SK-N-SH (cell line): ENCODE measurements around the gene LDLRAD1. TPM values are rescaled to one million over a fixed set of nuclear protein-coding genes. Genes with fewer than 3 reads are reported as not detected.
"Not testable (repeated sequence)": the region's sequence is repeated elsewhere in the genome, so short reads cannot be mapped to it uniquely, and the experiment has no call there.

ENCODE experiments used
- CTCF ChIA-PET: fragments of 300-600, 350-600 bp; formaldehyde crosslinking; extraction: SDS; loops from one replicate; lab custom pipeline; 2021; lab: Yijun Ruan, JAX
- POLR2A ChIA-PET: fragments of 350-600 bp; sonication (Branson Sonifier 250); formaldehyde crosslinking; extraction: SDS; loops from one replicate; lab custom pipeline; 2020; ENCODE audit warnings: antibody characterized with exemption, inconsistent platforms; lab: Yijun Ruan, JAX
- DNase-seq: peaks from one replicate; pipeline ENCODE4 v3.0.0; 2012
- H2AFZ ChIP-seq: fragments of 200-600 bp; sonication (generic); 2 replicates; pipeline ENCODE4 v1.8.1; 2016; ENCODE audit warnings: antibody characterized with exemption, mild to moderate bottlenecking, low read depth
- H3F3A ChIP-seq: fragments of 200-600 bp; sonication (generic); replicated peaks from 2 replicates; pipeline ENCODE3; 2016; ENCODE audit warnings: antibody characterized with exemption, mild to moderate bottlenecking; ENCODE audit not compliant: insufficient read depth
- H3K27ac ChIP-seq, 2 experiments: fragments of 200-500 bp in 1 of 2; fragments of 200-600 bp in 1 of 2; sonication (Bioruptor generic) in 1 of 2; sonication (generic), shearing (Covaris generic) in 1 of 2; 2 replicates each; pipeline versions ENCODE4 v1.5.1 to v1.6.1; 2014 to 2016; ENCODE audit warnings: low read depth in 2 of 2, inconsistent platforms in 1 of 2, low read length in 1 of 2, mild to moderate bottlenecking in 1 of 2, mixed read lengths in 1 of 2
- H3K27me3 ChIP-seq: fragments of 200-600 bp; sonication (generic), shearing (Covaris generic); 2 replicates; pipeline ENCODE4 v1.6.1; 2016; ENCODE audit warnings: mixed run types; ENCODE audit not compliant: insufficient read depth
- H3K36me3 ChIP-seq, 2 experiments: fragments of 200-500 bp in 1 of 2; fragments of 200-600 bp in 1 of 2; sonication (Bioruptor generic) in 1 of 2; sonication (generic) in 1 of 2; replicated peaks in 1 of 2; 2 replicates each; pipeline versions ENCODE3 to v1.5.1; 2014 to 2016; ENCODE audit warnings: low read length in 1 of 2, mild to moderate bottlenecking in 1 of 2; ENCODE audit not compliant: insufficient read depth in 2 of 2, control insufficient read depth in 1 of 2
- H3K4me1 ChIP-seq, 2 experiments: fragments of 200-500 bp in 1 of 2; fragments of 200-600 bp in 1 of 2; sonication (Bioruptor generic) in 1 of 2; sonication (generic), shearing (Covaris generic) in 1 of 2; 2 replicates each; pipeline versions ENCODE4 v1.5.1 to v1.6.1; 2014 to 2016; ENCODE audit warnings: low read depth in 1 of 2, low read length in 1 of 2, mixed run types in 1 of 2; ENCODE audit not compliant: insufficient read depth in 2 of 2, control insufficient read depth in 1 of 2
- H3K4me2 ChIP-seq: fragments of 200-600 bp; sonication (generic), shearing (Covaris generic); 2 replicates; pipeline ENCODE4 v1.6.1; 2017; ENCODE audit warnings: mixed run types
- H3K4me3 ChIP-seq, 2 experiments: fragments of 200-500 bp in 1 of 2; fragments of 200-600 bp in 1 of 2; sonication (Bioruptor generic) in 1 of 2; sonication (generic), shearing (Covaris generic) in 1 of 2; 2 replicates each; pipeline versions ENCODE4 v1.5.1 to v1.8.1; 2014 to 2016; ENCODE audit warnings: low read depth in 2 of 2, inconsistent platforms in 1 of 2, low read length in 1 of 2, mild to moderate bottlenecking in 1 of 2, mixed read lengths in 1 of 2, moderate library complexity in 1 of 2
- H3K79me2 ChIP-seq: fragments of 200-600 bp; sonication (generic); 2 replicates; pipeline ENCODE4 v1.8.1; 2017; ENCODE audit warnings: mild to moderate bottlenecking; ENCODE audit not compliant: insufficient read depth
- H3K9ac ChIP-seq: fragments of 200-600 bp; sonication (generic); 2 replicates; pipeline ENCODE4 v1.6.1; 2017; ENCODE audit warnings: mixed run types
- H3K9me2 ChIP-seq: fragments of 200-600 bp; sonication (generic); 2 replicates; pipeline ENCODE4 v1.6.1; 2017; ENCODE audit warnings: mixed run types
- H3K9me3 ChIP-seq: fragments of 200-600 bp; sonication (generic); 2 replicates; pipeline ENCODE4 v1.6.1; 2017; ENCODE audit warnings: mixed run types, mild to moderate bottlenecking, moderate library complexity
- H4K20me1 ChIP-seq: fragments of 200-600 bp; sonication (generic); 2 replicates; pipeline ENCODE4 v1.6.1; 2017; ENCODE audit warnings: mild to moderate bottlenecking, mixed run types; ENCODE audit not compliant: insufficient read depth
- EP300 ChIP-seq, 2 experiments: IDR thresholded peaks; 2 replicates each; pipeline versions ENCODE4 v1.4.0 to v1.6.1; 2012; ENCODE audit warnings: borderline replicate concordance in 1 of 2, low read depth in 1 of 2, low read length in 1 of 2
- EZH2phosphoT487 ChIP-seq: fragments of 200-600 bp; sonication (generic); IDR thresholded peaks from 2 replicates; pipeline ENCODE4 v1.6.1; 2017; ENCODE audit warnings: low read depth, mixed run types, mild to moderate bottlenecking, antibody characterized with exemption, moderate library complexity, borderline replicate concordance
- FOXM1 ChIP-seq: IDR thresholded peaks from 2 replicates; pipeline ENCODE4 v1.4.0; 2012; ENCODE audit warnings: low read depth, mild to moderate bottlenecking
- IRF3 ChIP-seq: fragments of 150-350 bp; IDR thresholded peaks from 2 replicates; pipeline ENCODE4 v1.6.1; 2016; ENCODE audit warnings: mild to moderate bottlenecking, low read depth, low read length
- POLR2AphosphoS5 ChIP-seq: IDR thresholded peaks from 2 replicates; pipeline ENCODE4 v1.6.1; 2012; ENCODE audit warnings: low read depth, low read length
- RAD21 ChIP-seq: IDR thresholded peaks from 2 replicates; pipeline ENCODE4 v1.6.1; 2012; ENCODE audit warnings: mild to moderate bottlenecking, low read length
- RFX5 ChIP-seq: IDR thresholded peaks from 2 replicates; pipeline ENCODE4 v1.6.1; 2012; ENCODE audit warnings: mild to moderate bottlenecking, improper control_type of control experiment, low read length
- SIN3A ChIP-seq: IDR thresholded peaks from 2 replicates; pipeline ENCODE4 v1.6.1; 2012; ENCODE audit warnings: low read depth, mild to moderate bottlenecking, low read length, moderate library complexity, borderline replicate concordance
- TCF12 ChIP-seq: IDR thresholded peaks from 2 replicates; pipeline ENCODE4 v1.4.0; 2012
- USF1 ChIP-seq: IDR thresholded peaks from 2 replicates; pipeline ENCODE4 v1.4.0; 2012; ENCODE audit warnings: low read depth, borderline replicate concordance
- WGBS: methylation state at CpG from one replicate; pipeline ENCODE4 v1.1.6; 2017; ENCODE audit warnings: low lambda C conversion rate; 5-methylcytosine and 5-hydroxymethylcytosine counted together
- polyA plus RNA-seq, 3 experiments: library from polyadenylated mRNA; depleted of rRNA; stranded (reverse); fragments of >200 nt; gene quantifications; 2 replicates each; pipeline ENCODE4 v1.2.3, GENCODE V29; 2012
- TF ChIP-seq, protein P1 (sequence below): IDR thresholded peaks from 2 replicates; pipeline ENCODE4 v1.4.0; 2012; ENCODE audit warnings: low read depth
- TF ChIP-seq, protein P2 (sequence below): IDR thresholded peaks from 2 replicates; pipeline ENCODE4 v1.6.1; 2012; ENCODE audit warnings: mild to moderate bottlenecking, low read depth, low read length, moderate library complexity

The LDLRAD1 gene
- polyA plus RNA-seq, 1 of the 3 experiments (the other 2 are of a cell fraction), result not detected

- Histone ChIP-seq H2AFZ (no peak overlapping the region), H3K79me2 (no peaks in the 10 kb centered on the region), H3F3A (no peaks in the 10 kb centered on the region), H3K4me3 (no peak overlapping the region), H3K9me3 (no peaks in the 10 kb centered on the region), H4K20me1 (no peaks in the 10 kb centered on the region), H3K36me3 (no peaks in the 10 kb centered on the region), H3K27me3 (no peaks in the 10 kb centered on the region), H3K27ac (no peak overlapping the region), H3K4me1 (peaks cover 0 to 8% of the 10 kb centered on the region in 2 experiments; a peak in 1 of 4 replicates), H3K9ac (no peak overlapping the region), H3K9me2 (no peaks in the 10 kb centered on the region), H3K4me2 (no peak overlapping the region)
- CTCF ChIA-PET, result no interaction called here
- no peak for DNase-seq
- 82% methylated on average over 7 of the region's 27 CpGs for WGBS
- TF ChIP-seq RAD21, result no peak
- TF ChIP-seq IRF3, result no peak
- TF ChIP-seq, protein P1, sequence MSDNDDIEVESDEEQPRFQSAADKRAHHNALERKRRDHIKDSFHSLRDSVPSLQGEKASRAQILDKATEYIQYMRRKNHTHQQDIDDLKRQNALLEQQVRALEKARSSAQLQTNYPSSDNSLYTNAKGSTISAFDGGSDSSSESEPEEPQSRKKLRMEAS, result no peak
- TF ChIP-seq, protein P2, sequence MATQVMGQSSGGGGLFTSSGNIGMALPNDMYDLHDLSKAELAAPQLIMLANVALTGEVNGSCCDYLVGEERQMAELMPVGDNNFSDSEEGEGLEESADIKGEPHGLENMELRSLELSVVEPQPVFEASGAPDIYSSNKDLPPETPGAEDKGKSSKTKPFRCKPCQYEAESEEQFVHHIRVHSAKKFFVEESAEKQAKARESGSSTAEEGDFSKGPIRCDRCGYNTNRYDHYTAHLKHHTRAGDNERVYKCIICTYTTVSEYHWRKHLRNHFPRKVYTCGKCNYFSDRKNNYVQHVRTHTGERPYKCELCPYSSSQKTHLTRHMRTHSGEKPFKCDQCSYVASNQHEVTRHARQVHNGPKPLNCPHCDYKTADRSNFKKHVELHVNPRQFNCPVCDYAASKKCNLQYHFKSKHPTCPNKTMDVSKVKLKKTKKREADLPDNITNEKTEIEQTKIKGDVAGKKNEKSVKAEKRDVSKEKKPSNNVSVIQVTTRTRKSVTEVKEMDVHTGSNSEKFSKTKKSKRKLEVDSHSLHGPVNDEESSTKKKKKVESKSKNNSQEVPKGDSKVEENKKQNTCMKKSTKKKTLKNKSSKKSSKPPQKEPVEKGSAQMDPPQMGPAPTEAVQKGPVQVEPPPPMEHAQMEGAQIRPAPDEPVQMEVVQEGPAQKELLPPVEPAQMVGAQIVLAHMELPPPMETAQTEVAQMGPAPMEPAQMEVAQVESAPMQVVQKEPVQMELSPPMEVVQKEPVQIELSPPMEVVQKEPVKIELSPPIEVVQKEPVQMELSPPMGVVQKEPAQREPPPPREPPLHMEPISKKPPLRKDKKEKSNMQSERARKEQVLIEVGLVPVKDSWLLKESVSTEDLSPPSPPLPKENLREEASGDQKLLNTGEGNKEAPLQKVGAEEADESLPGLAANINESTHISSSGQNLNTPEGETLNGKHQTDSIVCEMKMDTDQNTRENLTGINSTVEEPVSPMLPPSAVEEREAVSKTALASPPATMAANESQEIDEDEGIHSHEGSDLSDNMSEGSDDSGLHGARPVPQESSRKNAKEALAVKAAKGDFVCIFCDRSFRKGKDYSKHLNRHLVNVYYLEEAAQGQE, result no peak
- no peak for TF ChIP-seq USF1
- TF ChIP-seq RFX5, result no peak
- no peak for TF ChIP-seq SIN3A
- no peak for TF ChIP-seq EP300 (IDR thresholded peaks at IDR 0.05; ENCODE audit: borderline replicate concordance in 1 of 2, low read depth in 1 of 2, low read length in 1 of 2)
- TF ChIP-seq EZH2phosphoT487, result no peak
- no peak for TF ChIP-seq TCF12
- no peak for TF ChIP-seq POLR2AphosphoS5
- no peak for TF ChIP-seq FOXM1
- POLR2A ChIA-PET, result no interaction called here
Measured at GRCh38 chr1:54004481-54005049, 13.4 kb downstream of the LDLRAD1 start.

DNA sequence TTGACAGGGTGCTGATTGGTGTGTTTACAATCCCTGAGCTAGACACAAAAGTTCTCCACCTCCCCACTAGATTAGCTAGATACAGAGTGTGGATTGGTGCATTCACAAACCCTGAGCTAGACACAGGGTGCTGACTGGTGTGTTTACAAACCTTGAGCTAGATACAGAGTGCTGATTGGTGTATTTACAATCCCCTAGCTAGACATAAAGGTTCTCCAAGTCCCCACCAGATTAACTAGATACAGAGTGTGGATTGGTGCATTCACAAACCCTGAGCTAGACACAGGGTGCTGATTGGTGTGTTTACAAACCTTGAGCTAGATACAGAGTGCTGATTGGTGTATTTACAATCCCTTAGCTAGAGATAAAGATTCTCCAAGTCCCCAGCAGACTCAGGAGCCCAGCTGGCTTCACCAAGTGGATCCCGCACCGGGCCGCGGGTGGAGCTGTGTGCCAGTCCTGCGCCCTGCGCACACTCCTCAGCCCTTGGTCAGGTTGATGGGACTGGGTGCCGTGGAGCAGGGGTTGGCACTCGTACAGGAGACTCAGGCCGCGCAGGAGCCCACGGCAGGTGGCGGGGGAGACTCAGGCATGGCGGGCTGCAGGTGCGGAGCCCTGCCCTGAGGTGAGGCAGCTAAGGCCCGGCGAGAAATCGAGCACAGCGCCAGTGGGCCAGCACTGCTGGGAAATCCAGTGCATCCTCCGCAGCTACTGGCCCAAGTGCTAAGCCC is 14.1 kb downstream of the LDLRAD1 start:
- H3K4me3 ChIP-seq, H3K4me2 ChIP-seq, POLR2A ChIA-PET, H3K79me2 ChIP-seq, H3K4me1 ChIP-seq, H3K36me3 ChIP-seq, H3K27ac ChIP-seq, H3K9ac ChIP-seq, H3K27me3 ChIP-seq, H2AFZ ChIP-seq, H3K9me3 ChIP-seq, H3K9me2 ChIP-seq, DNase-seq, H3F3A ChIP-seq, H4K20me1 ChIP-seq: not testable (repeated sequence)
- CTCF ChIA-PET, result interaction anchor here (0.9 kb wide), 1 partner anchor 13 kb away, joined by 3 read pairs; no protein-coding TSS in a partner anchor
- WGBS, result 95% methylated on average over 11 of the region's 19 CpGs
